Choroid plexus epithelial cell (primary cell): ENCODE data around the gene TNFRSF11A.

Experiments used
- DNase-seq: peaks from one replicate; pipeline ENCODE4 v3.0.0-alpha.2; 2010; ENCODE audit warnings: low read depth
- H3K4me3 ChIP-seq: 2 replicates; pipeline ENCODE4 v1.5.1; 2011; ENCODE audit warnings: low read depth, mild to moderate bottlenecking, control low read depth, low read length, moderate library complexity
- TF ChIP-seq, protein P1 (sequence below): conservative IDR thresholded peaks from 2 replicates; pipeline ENCODE4 v1.5.1; 2011; ENCODE audit warnings: low read depth, mild to moderate bottlenecking, control low read depth, inconsistent platforms, low read length, moderate library complexity

TNFRSF11A gene

GRCh38 chr18:62387257-62387656, 62.1 kb downstream of the TNFRSF11A start:
- no peak for DNase-seq
- no peak overlapping the region for H3K4me3 ChIP-seq
- TF ChIP-seq, protein P1, sequence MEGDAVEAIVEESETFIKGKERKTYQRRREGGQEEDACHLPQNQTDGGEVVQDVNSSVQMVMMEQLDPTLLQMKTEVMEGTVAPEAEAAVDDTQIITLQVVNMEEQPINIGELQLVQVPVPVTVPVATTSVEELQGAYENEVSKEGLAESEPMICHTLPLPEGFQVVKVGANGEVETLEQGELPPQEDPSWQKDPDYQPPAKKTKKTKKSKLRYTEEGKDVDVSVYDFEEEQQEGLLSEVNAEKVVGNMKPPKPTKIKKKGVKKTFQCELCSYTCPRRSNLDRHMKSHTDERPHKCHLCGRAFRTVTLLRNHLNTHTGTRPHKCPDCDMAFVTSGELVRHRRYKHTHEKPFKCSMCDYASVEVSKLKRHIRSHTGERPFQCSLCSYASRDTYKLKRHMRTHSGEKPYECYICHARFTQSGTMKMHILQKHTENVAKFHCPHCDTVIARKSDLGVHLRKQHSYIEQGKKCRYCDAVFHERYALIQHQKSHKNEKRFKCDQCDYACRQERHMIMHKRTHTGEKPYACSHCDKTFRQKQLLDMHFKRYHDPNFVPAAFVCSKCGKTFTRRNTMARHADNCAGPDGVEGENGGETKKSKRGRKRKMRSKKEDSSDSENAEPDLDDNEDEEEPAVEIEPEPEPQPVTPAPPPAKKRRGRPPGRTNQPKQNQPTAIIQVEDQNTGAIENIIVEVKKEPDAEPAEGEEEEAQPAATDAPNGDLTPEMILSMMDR: no peak

- no peak overlapping the region for H3K4me3 ChIP-seq
- DNase-seq: no peak
- TF ChIP-seq, protein P1: no peak
These were observed 64.0 kb downstream of the TNFRSF11A start for GRCh38 chr18:62388855-62389760.

DNA sequence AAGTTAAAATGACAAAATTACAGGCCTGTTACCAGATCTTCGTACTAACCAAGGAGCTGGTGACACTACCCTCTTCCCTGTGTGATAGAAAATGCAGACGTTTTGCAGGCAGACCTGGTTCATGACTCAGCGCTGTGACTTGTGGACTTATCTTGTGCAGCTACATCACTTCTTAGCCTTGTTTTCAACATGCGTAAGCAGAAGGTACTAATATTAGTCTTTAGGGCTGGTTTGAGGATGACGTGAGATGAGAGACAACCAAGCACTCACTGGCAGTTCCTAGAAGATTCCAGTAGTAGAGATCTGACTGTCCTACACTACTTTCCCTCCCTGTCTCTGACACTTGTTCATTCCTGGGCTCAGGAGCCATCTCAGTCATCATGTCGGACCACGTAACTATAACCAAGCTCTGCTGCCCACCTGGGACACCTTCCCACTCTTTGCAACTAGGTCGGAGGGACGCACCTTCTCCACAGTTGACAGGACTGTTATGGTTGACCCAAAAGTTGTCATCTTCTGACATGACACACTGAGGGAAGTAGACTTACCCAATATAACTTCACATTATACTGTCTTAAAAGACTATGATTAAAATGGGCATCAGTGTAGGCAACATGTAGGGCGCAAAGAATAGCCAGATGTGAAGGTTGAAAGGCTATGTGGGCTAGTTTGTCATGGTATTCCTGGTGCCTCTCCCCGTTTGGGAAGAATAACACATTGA, 64.8 kb downstream of the TNFRSF11A start:
- H3K4me3 ChIP-seq: no peak overlapping the region
- TF ChIP-seq, protein P1: no peak
- peak; percentile 3 for DNase-seq

GRCh38 chr18:62394006-62394763, 69.1 kb downstream of the TNFRSF11A start:
- TF ChIP-seq, protein P1: no peak

DNA sequence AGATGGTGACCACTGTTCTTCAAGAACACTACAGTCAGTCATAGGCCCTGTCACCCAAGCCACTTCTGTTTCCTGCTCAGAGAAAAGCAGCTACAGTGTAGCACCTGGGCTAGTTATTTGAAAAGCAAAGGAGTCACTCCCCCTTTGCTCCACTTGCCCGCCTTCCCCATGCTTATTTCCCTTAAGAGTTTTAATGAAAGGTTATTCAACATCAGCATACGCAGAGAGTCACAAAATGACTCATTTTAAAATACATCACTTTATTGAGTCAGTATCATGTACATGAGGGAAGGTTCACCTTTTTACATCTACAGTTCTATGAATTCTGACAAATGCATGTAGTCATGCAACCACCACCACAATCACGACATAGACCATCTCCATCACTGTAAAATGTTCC, 71.3 kb downstream of the TNFRSF11A start:
- TF ChIP-seq, protein P1: no peak
- no peak for DNase-seq
- no peak overlapping the region for H3K4me3 ChIP-seq

More at GRCh38 chr18:62394006-62394763, 69.1 kb downstream of the TNFRSF11A start:
- H3K4me3 ChIP-seq: no peak overlapping the region
- no peak for DNase-seq

- no peak for DNase-seq
- TF ChIP-seq, protein P1: no peak
- H3K4me3 ChIP-seq: no peak overlapping the region
These were observed 71.9 kb downstream of the TNFRSF11A start for GRCh38 chr18:62396967-62397366.
